Mucosa of descending colon (tissue), 3 donors: Measurements from ENCODE around the gene CTSC. TPM values are rescaled to one million over a fixed set of nuclear protein-coding genes. Genes with fewer than 3 reads are reported as not detected.

Experiments used
- ATAC-seq: fragments of 200-7000 bp; cut with Tn5 transposase; one replicate; pipeline ENCODE4 v1.9.1; 2020; ENCODE audit warnings: mild to moderate bottlenecking, moderate library complexity
- DNase-seq, 3 donors: peaks; one replicate each; pipeline ENCODE4 v3.0.0-alpha.2; 2020
- H3K36me3 ChIP-seq: fragments of 200-600 bp; one replicate; pipeline ENCODE4 v1.8.0; 2021; ENCODE audit warnings: low read depth, mild to moderate bottlenecking
- H3K4me1 ChIP-seq: fragments of 200-600 bp; one replicate; pipeline ENCODE4 v1.8.0; 2021; ENCODE audit warnings: low read depth, mild to moderate bottlenecking
- H3K4me3 ChIP-seq: fragments of 200-600 bp; one replicate; pipeline ENCODE4 v1.8.0; 2021; ENCODE audit warnings: mild to moderate bottlenecking
- H3K9me3 ChIP-seq: fragments of 200-600 bp; one replicate; pipeline ENCODE4 v1.8.0; 2021; ENCODE audit warnings: mild to moderate bottlenecking
- CTCF ChIP-seq: fragments of 200-600 bp; IDR thresholded peaks from one replicate; pipeline ENCODE4 v1.8.0; 2022; ENCODE audit warnings: antibody characterized with exemption, mild to moderate bottlenecking
- intact Hi-C, 2 donors: fragments of 100-400 bp; cut with DNase I in 1 of 2; cut with micrococcal nuclease in 1 of 2; formaldehyde crosslinking; loops; one replicate each; pipeline versions ENCODE4 v1.11.0 to v1.11.1; 2022; cut with DNase I, micrococcal nuclease
- total RNA-seq, 3 donors: library from RNA; stranded (reverse); fragmentation: NEBNext Ultra II Directional in 2 of 3; extraction: Animal tissue kit (Norgen Biotek cat#: 25700) in 2 of 3; gene quantifications; one replicate each; pipeline versions ENCODE4 v1.2.1 to v1.2.4, GENCODE V29; 2021 to 2023
- donor health status: DM: no; HTN: no; CAD: no; lungs with moderate emphysema.
- donor health status: DM: no; HTN: no; CAD: no.
- donor health status: DM: no; HTN: yes; CAD: no.

Gene CTSC
- total RNA-seq, 3 donors from 2014 or later, result 74.7 to 131 (median 82.3) TPM

GRCh38 chr11:88332851-88333250 lies 4.7 kb downstream of the CTSC start:
- intact Hi-C loops, result no loop called here
- Histone ChIP-seq H3K4me1 (peaks cover 2% of the 10 kb centered on the region), H3K9me3 (no peaks in the 10 kb centered on the region), H3K36me3 (no peaks in the 10 kb centered on the region), H3K4me3 (no peak overlapping the region)
- DNase-seq (no peak), ATAC-seq (no peak)
- TF ChIP-seq CTCF, result no peak

- no peak for TF ChIP-seq CTCF
- H3K9me3 ChIP-seq, result no peaks in the 10 kb centered on the region
- no peaks in the 10 kb centered on the region for H3K36me3 ChIP-seq
- DNase-seq, result no peak
- intact Hi-C loops, result no loop called here
- no peak overlapping the region for H3K4me3 ChIP-seq
- peaks cover 5% of the 10 kb centered on the region for H3K4me1 ChIP-seq
- no peak for ATAC-seq
Measured at GRCh38 chr11:88330826-88331428, 6.6 kb downstream of the CTSC start.

GRCh38 chr11:88329563-88330250 lies 7.8 kb downstream of the CTSC start:
- Histone ChIP-seq H3K4me3 (no peak overlapping the region), H3K4me1 (peaks cover 10% of the 10 kb centered on the region), H3K36me3 (no peaks in the 10 kb centered on the region), H3K9me3 (no peaks in the 10 kb centered on the region)
- TF ChIP-seq CTCF, result no peak
- DNase-seq (no peak), ATAC-seq (no peak)
- intact Hi-C loops, result no loop called here

- Histone ChIP-seq H3K36me3 (no peaks in the 10 kb centered on the region), H3K4me3 (no peak overlapping the region), H3K4me1 (peaks cover 10% of the 10 kb centered on the region), H3K9me3 (no peaks in the 10 kb centered on the region)
- DNase-seq (no peak), ATAC-seq (no peak)
- no peak for TF ChIP-seq CTCF
- intact Hi-C loops, result no loop called here
Measured at GRCh38 chr11:88327462-88328143, 9.9 kb downstream of the CTSC start.

- ATAC-seq (no peak), DNase-seq (no peak)
- H3K4me1 ChIP-seq, result peaks cover 10% of the 10 kb centered on the region
- H3K36me3 ChIP-seq, result no peaks in the 10 kb centered on the region
- no peaks in the 10 kb centered on the region for H3K9me3 ChIP-seq
- H3K4me3 ChIP-seq, result no peak overlapping the region
- no peak for TF ChIP-seq CTCF
- intact Hi-C loops, result no loop called here
Measured at GRCh38 chr11:88327061-88327460, 10.5 kb downstream of the CTSC start.
